Common myeloid progenitor, CD34-positive (primary cell): ENCODE measurements around the gene CKS1B.

ENCODE experiments used
- CTCF ChIA-PET: fragments of 350-600 bp; sonication (Branson Sonifier 250); formaldehyde crosslinking; loops from one replicate; lab custom pipeline; 2021; ENCODE audit warnings: antibody characterized with exemption; lab: Charles Lee
- POLR2A ChIA-PET: fragments of 350-600 bp; sonication (Branson Sonifier 250); formaldehyde crosslinking; loops from one replicate; lab custom pipeline; 2021; ENCODE audit warnings: antibody characterized with exemption; lab: Charles Lee
- DNase-seq, 3 donors: peaks; one replicate each; pipeline versions ENCODE4 v3.0.0 to v3.0.0-alpha.2; 2013
- H3K27ac ChIP-seq, 2 experiments: 1 replicate in 1 of 2; 2 replicates in 1 of 2; pipeline ENCODE4 v1.7.0; 2013; ENCODE audit warnings: inconsistent platforms in 2 of 2, low read length in 2 of 2, mild to moderate bottlenecking in 2 of 2, low read depth in 1 of 2, moderate library complexity in 1 of 2; ENCODE audit not compliant: severe bottlenecking in 2 of 2, insufficient read depth in 1 of 2, poor library complexity in 1 of 2
- H3K27me3 ChIP-seq, 5 experiments: replicated peaks in 2 of 5; 1 replicate in 3 of 5; 2 replicates in 2 of 5; pipeline versions ENCODE4 v1.6.1 to v1.7.0; 2013; ENCODE audit warnings: low read length in 4 of 5, mild to moderate bottlenecking in 2 of 5, moderate library complexity in 2 of 5, inconsistent platforms in 1 of 5; ENCODE audit not compliant: insufficient read depth in 5 of 5, control insufficient read depth in 4 of 5
- H3K36me3 ChIP-seq, 4 experiments: 1 replicate in 2 of 4; 2 replicates in 2 of 4; pipeline versions ENCODE4 v1.6.1 to v1.7.0; 2013; ENCODE audit warnings: low read length in 3 of 4, control low read depth in 1 of 4, mild to moderate bottlenecking in 1 of 4; ENCODE audit not compliant: control insufficient read depth in 4 of 4, insufficient read depth in 4 of 4
- H3K4me1 ChIP-seq, 4 experiments: 1 replicate in 3 of 4; 2 replicates in 1 of 4; pipeline versions ENCODE4 v1.6.1 to v1.7.1; 2013; ENCODE audit warnings: low read length in 3 of 4, mild to moderate bottlenecking in 3 of 4, control low read depth in 1 of 4, inconsistent platforms in 1 of 4, moderate library complexity in 1 of 4; ENCODE audit not compliant: control insufficient read depth in 4 of 4, insufficient read depth in 4 of 4; ENCODE audit errors: control extremely low read depth in 1 of 4
- H3K4me3 ChIP-seq, 7 experiments: 1 replicate in 4 of 7; 2 replicates in 3 of 7; pipeline versions ENCODE4 v1.5.1 to v1.7.0; 2013; ENCODE audit warnings: mild to moderate bottlenecking in 7 of 7, low read length in 6 of 7, moderate library complexity in 6 of 7, inconsistent platforms in 2 of 7, low read depth in 2 of 7, control low read depth in 1 of 7; ENCODE audit not compliant: insufficient read depth in 4 of 7, control insufficient read depth in 1 of 7; ENCODE audit errors: extremely low read depth in 1 of 7
- H3K9me3 ChIP-seq, 5 experiments: 1 replicate in 4 of 5; 2 replicates in 1 of 5; pipeline versions ENCODE4 v1.6.1 to v1.7.1; 2013; ENCODE audit warnings: low read length in 4 of 5, mild to moderate bottlenecking in 2 of 5, inconsistent platforms in 1 of 5, low read depth in 1 of 5, moderate library complexity in 1 of 5; ENCODE audit not compliant: control insufficient read depth in 4 of 5, insufficient read depth in 2 of 5; ENCODE audit errors: control extremely low read depth in 1 of 5
- WGBS: methylation state at CpG from one replicate; pipeline ENCODE4 v1.1.5; 2013; ENCODE audit not compliant: insufficient coverage; 5-methylcytosine and 5-hydroxymethylcytosine counted together

Gene CKS1B

GRCh38 chr1:154953611-154954038 is 20.9 kb upstream of the CKS1B start:
- H3K4me1 ChIP-seq: peaks cover 22 to 68% (median 60%) of the 10 kb centered on the region in 4 experiments
- peak overlapping the region in 5 of 7 experiments; percentile 8 to 92 (median 82) for H3K4me3 ChIP-seq
- POLR2A ChIA-PET: interaction anchor here (2.1 kb wide), 1 partner anchor 9 kb away, joined by 11 read pairs; no protein-coding TSS in a partner anchor

GRCh38 chr1:154954541-154954940 is 19.9 kb upstream of the CKS1B start:
- H3K4me1 ChIP-seq: peaks cover 22 to 69% (median 61%) of the 10 kb centered on the region in 4 experiments
- H3K9me3 ChIP-seq: no peaks in the 10 kb centered on the region
- no peak for DNase-seq
- 81% methylated on average over 2 of the region's 3 CpGs for WGBS
- CTCF ChIA-PET: interaction anchor here (1.0 to 5.2 kb wide), 12 partner anchors 11 to 401 kb away, joined by 3 to 49 read pairs (median 4); no protein-coding TSS in a partner anchor
- peak overlapping the region in 6 of 7 experiments; percentile 21 to 92 (median 82) for H3K4me3 ChIP-seq
- H3K27ac ChIP-seq: peak overlapping the region; percentile 100
- POLR2A ChIA-PET: interaction anchor here (1.4 to 2.5 kb wide), 5 partner anchors 9 to 63 kb away, joined by 3 to 17 read pairs (median 6); partner anchors contain the start of genes CKS1B and PMVK
- peaks cover 0 to 49% (median 28%) of the 10 kb centered on the region in 4 experiments for H3K36me3 ChIP-seq
- no peaks in the 10 kb centered on the region for H3K27me3 ChIP-seq

More at GRCh38 chr1:154953611-154954038, 20.9 kb upstream of the CKS1B start:
- CTCF ChIA-PET: interaction anchor here (1.1 to 4.0 kb wide), 4 partner anchors 41 to 378 kb away, joined by 3 to 49 read pairs (median 6); no protein-coding TSS in a partner anchor
- 94% methylated on average over 2 of the region's 2 CpGs for WGBS
- Histone ChIP-seq H3K27ac (peak overlapping the region; percentile 100), H3K27me3 (no peaks in the 10 kb centered on the region), H3K9me3 (no peaks in the 10 kb centered on the region), H3K36me3 (peaks cover 3 to 47% (median 25%) of the 10 kb centered on the region in 4 experiments)
- DNase-seq: no peak

- Histone ChIP-seq H3K9me3 (no peaks in the 10 kb centered on the region), H3K27me3 (no peaks in the 10 kb centered on the region), H3K4me3 (peak overlapping the region in 6 of 7 experiments; percentile 63 to 92 (median 82)), H3K4me1 (peaks cover 22 to 73% (median 62%) of the 10 kb centered on the region in 4 experiments), H3K27ac (peak overlapping the region; percentile 100), H3K36me3 (peaks cover 0 to 47% (median 29%) of the 10 kb centered on the region in 4 experiments)
- POLR2A ChIA-PET: interaction anchor here (0.7 to 2.5 kb wide), 6 partner anchors 10 to 285 kb away, joined by 3 to 17 read pairs (median 5); partner anchors contain the start of genes CKS1B and PMVK
- WGBS: 3% methylated on average over 3 of the region's 4 CpGs
- CTCF ChIA-PET: interaction anchor here (0.7 to 5.2 kb wide), 21 partner anchors 10 to 401 kb away, joined by 3 to 49 read pairs (median 4); partner anchors contain the start of genes FLAD1, LENEP, SHC1 and ZBTB7B
- peak; percentile 97 to 99 (median 99) for DNase-seq
Measured at GRCh38 chr1:154955039-154955717, 19.3 kb upstream of the CKS1B start.

GRCh38 chr1:154955718-154956543 is 18.6 kb upstream of the CKS1B start, which contains the start of gene PBXIP1:
Gene PBXIP1, minus strand, starts transcription at chr1:154956099. Its CDS starts 2,378 bp downstream, at chr1:154953721.
- under 1% methylated on average over 14 of the region's 18 CpGs for WGBS
- ChIA-PET POLR2A (interaction anchor here (0.5 to 2.5 kb wide), 7 partner anchors 10 to 618 kb away, joined by 3 to 17 read pairs (median 4); partner anchors contain the start of genes PMVK and SHC1), CTCF (interaction anchor here (0.7 to 5.2 kb wide), 21 partner anchors 9 to 402 kb away, joined by 3 to 49 read pairs (median 3); partner anchors contain the start of genes FLAD1, LENEP, SHC1 and ZBTB7B)
- H3K27me3 ChIP-seq: no peaks in the 10 kb centered on the region
- H3K27ac ChIP-seq: peak within 1 kb of the TSS; percentile 100
- H3K4me3 ChIP-seq: peak within 1 kb of the TSS; percentile 33 to 92 (median 81)
- H3K4me1 ChIP-seq: peaks cover 29 to 74% (median 69%) of the 10 kb centered on the region in 4 experiments
- H3K36me3 ChIP-seq: peaks cover 0 to 40% (median 22%) of the 10 kb centered on the region in 4 experiments
- H3K9me3 ChIP-seq: no peaks in the 10 kb centered on the region
- DNase-seq: peak; percentile 94 to 96 (median 94)

- POLR2A ChIA-PET: interaction anchor here (1.2 to 2.5 kb wide), 4 partner anchors 11 to 61 kb away, joined by 4 to 17 read pairs (median 6); partner anchors contain the start of genes PMVK and SHC1
- Histone ChIP-seq H3K4me3 (peak overlapping the region; percentile 33 to 92 (median 81)), H3K27ac (peak overlapping the region; percentile 100), H3K36me3 (peaks cover 0 to 34% (median 18%) of the 10 kb centered on the region in 4 experiments), H3K4me1 (peaks cover 29 to 71% (median 66%) of the 10 kb centered on the region in 4 experiments), H3K9me3 (no peaks in the 10 kb centered on the region), H3K27me3 (no peaks in the 10 kb centered on the region)
- no peak for DNase-seq
- WGBS: 35% methylated on average over 4 of the region's 6 CpGs
- CTCF ChIA-PET: interaction anchor here (0.9 to 5.2 kb wide), 9 partner anchors 9 to 104 kb away, joined by 3 to 49 read pairs (median 5); partner anchors contain the start of genes LENEP and SHC1
Measured at GRCh38 chr1:154956544-154956941, 17.9 kb upstream of the CKS1B start.

GRCh38 chr1:154957091-154957657 is 17.3 kb upstream of the CKS1B start:
- Histone ChIP-seq H3K4me3 (no peak overlapping the region), H3K9me3 (no peaks in the 10 kb centered on the region), H3K27me3 (no peaks in the 10 kb centered on the region), H3K4me1 (peaks cover 28 to 68% (median 61%) of the 10 kb centered on the region in 4 experiments), H3K27ac (peak overlapping the region in 1 of 2 experiments; percentile 6), H3K36me3 (peaks cover 0 to 30% (median 18%) of the 10 kb centered on the region in 4 experiments)
- WGBS: 86% methylated on average over 8 of the region's 9 CpGs
- DNase-seq: no peak
- ChIA-PET POLR2A (no interaction called here), CTCF (interaction anchor here (0.6 to 5.2 kb wide), 6 partner anchors 8 to 64 kb away, joined by 4 to 49 read pairs (median 9); partner anchors contain the start of gene LENEP)
